Endothelial cell of umbilical vein (primary cell): ENCODE measurements around the gene CHCHD10. TPM values are rescaled to one million over a fixed set of nuclear protein-coding genes. Genes with fewer than 3 reads are reported as not detected.

Experiments used
- BruUV-seq: library from RNA; stranded (reverse); fragments of 400-500 nt; replicated peaks from 2 replicates; lab custom pipeline; 2021; lab: Mats Ljungman, UMichigan
- CTCF ChIA-PET: fragments of 300-600, 350-600 bp; sonication (Branson Sonifier 250); formaldehyde crosslinking; loops from one replicate; lab custom pipeline; 2021; ENCODE audit warnings: antibody characterized with exemption, inconsistent platforms; lab: Charles Lee
- POLR2A ChIA-PET: fragments of 300-600, 350-600 bp; sonication (Branson Sonifier 250); formaldehyde crosslinking; loops from one replicate; lab custom pipeline; 2021; ENCODE audit warnings: antibody characterized with exemption, inconsistent platforms; lab: Charles Lee
- DNase-seq: peaks from one replicate; pipeline ENCODE4 v3.0.0-alpha.2; 2011; ENCODE audit warnings: low read depth, low spot score
- FAIRE-seq: peaks from 2 replicates; lab custom pipeline; 2011; peaks lifted over from hg19 to GRCh38; lab: Jason Lieb, UNC
- H2AFZ ChIP-seq: 2 replicates; pipeline ENCODE4 v1.6.0; 2012; ENCODE audit warnings: low read depth, low read length, control low read depth, inconsistent platforms
- H3K27ac ChIP-seq: 2 replicates; pipeline ENCODE4 v1.5.1; 2011; ENCODE audit warnings: low read depth, mild to moderate bottlenecking, control low read depth, low read length, moderate library complexity; ENCODE audit not compliant: insufficient read depth
- H3K27me3 ChIP-seq, 2 experiments: 2 replicates each; pipeline versions ENCODE4 v1.6.0 to v1.6.1; 2011; ENCODE audit warnings: low read length in 2 of 2, mixed read lengths in 1 of 2; ENCODE audit not compliant: control insufficient read depth in 2 of 2, insufficient read depth in 2 of 2
- H3K36me3 ChIP-seq, 2 experiments: 2 replicates in 1 of 2; 3 replicates in 1 of 2; pipeline ENCODE4 v1.5.1; 2011; ENCODE audit warnings: low read length in 2 of 2, mild to moderate bottlenecking in 1 of 2, moderate library complexity in 1 of 2; ENCODE audit not compliant: control insufficient read depth in 2 of 2, insufficient read depth in 2 of 2; ENCODE audit errors: extremely low read depth in 1 of 2
- H3K4me1 ChIP-seq: 3 replicates; pipeline ENCODE4 v1.5.1; 2011; ENCODE audit warnings: mild to moderate bottlenecking, low read length; ENCODE audit not compliant: control insufficient read depth, insufficient read depth; ENCODE audit errors: extremely low read depth
- H3K4me2 ChIP-seq: 2 replicates; pipeline ENCODE4 v1.6.1; 2011; ENCODE audit warnings: low read length, control low read depth, mixed read lengths; ENCODE audit not compliant: insufficient read depth
- H3K4me3 ChIP-seq, 3 experiments: fragments of 200-600 bp in 1 of 3; sonication (generic), shearing (Covaris generic) in 1 of 3; replicated peaks in 1 of 3; 2 replicates each; pipeline ENCODE4 v1.5.1; 2011 to 2016; ENCODE audit warnings: control low read depth in 3 of 3, low read length in 3 of 3, mild to moderate bottlenecking in 2 of 3, inconsistent platforms in 1 of 3, low read depth in 1 of 3, moderate library complexity in 1 of 3; ENCODE audit not compliant: insufficient read depth in 1 of 3
- H3K79me2 ChIP-seq: 2 replicates; pipeline ENCODE4 v1.6.0; 2012; ENCODE audit warnings: low read length, inconsistent platforms; ENCODE audit not compliant: control insufficient read depth, insufficient read depth
- H3K9ac ChIP-seq: replicated peaks from 2 replicates; pipeline ENCODE3; 2011; ENCODE audit warnings: low read length, control low read depth; ENCODE audit not compliant: insufficient read depth; ENCODE audit errors: extremely low read depth
- H3K9me1 ChIP-seq: replicated peaks from 3 replicates; pipeline ENCODE4 v1.6.0; 2011; ENCODE audit warnings: mild to moderate bottlenecking, low read length; ENCODE audit not compliant: control insufficient read depth, insufficient read depth; ENCODE audit errors: extremely low read depth
- H3K9me3 ChIP-seq: replicated peaks from 2 replicates; pipeline ENCODE4 v1.5.1; 2012; ENCODE audit warnings: low read length, inconsistent platforms; ENCODE audit not compliant: control insufficient read depth, insufficient read depth
- H4K20me1 ChIP-seq: replicated peaks from 2 replicates; pipeline ENCODE3; 2011; ENCODE audit warnings: mild to moderate bottlenecking, low read length; ENCODE audit not compliant: control insufficient read depth, insufficient read depth; ENCODE audit errors: extremely low read depth
- CTCF ChIP-seq, 2 donors: IDR thresholded peaks; 1 replicate in 1 of 2; 2 replicates in 1 of 2; pipeline ENCODE4 v1.5.1; 2011; ENCODE audit warnings: low read length in 2 of 2, mild to moderate bottlenecking in 2 of 2, moderate library complexity in 2 of 2, control low read depth in 1 of 2, inconsistent platforms in 1 of 2, low read depth in 1 of 2; ENCODE audit not compliant: insufficient read depth in 1 of 2; ENCODE audit errors: extremely low read depth in 1 of 2
- EZH2 ChIP-seq: IDR thresholded peaks from 2 replicates; pipeline ENCODE4 v1.6.1; 2012; ENCODE audit warnings: borderline replicate concordance, low read depth, mild to moderate bottlenecking, moderate library complexity, low read length, inconsistent platforms; ENCODE audit not compliant: severe bottlenecking
- FOS ChIP-seq: IDR thresholded peaks from 2 replicates; pipeline ENCODE4 v1.6.1; 2011; ENCODE audit warnings: mild to moderate bottlenecking, low read length, moderate library complexity, borderline replicate concordance; ENCODE audit not compliant: insufficient read depth
- GATA2 ChIP-seq: IDR thresholded peaks from 2 replicates; pipeline ENCODE4 v1.7.0; 2011; ENCODE audit warnings: low read depth, mild to moderate bottlenecking, moderate library complexity, mixed read lengths, low read length; ENCODE audit not compliant: insufficient read length, insufficient read depth
- JUN ChIP-seq: IDR thresholded peaks from 2 replicates; pipeline ENCODE4 v1.6.1; 2011; ENCODE audit warnings: borderline replicate concordance, low read depth; ENCODE audit not compliant: insufficient read length, insufficient read depth
- MAX ChIP-seq: IDR thresholded peaks from 2 replicates; pipeline ENCODE4 v1.6.1; 2011; ENCODE audit not compliant: insufficient read depth, insufficient read length
- MYC ChIP-seq: IDR thresholded peaks from one replicate; pipeline ENCODE4 v1.6.1; 2011; ENCODE audit warnings: mild to moderate bottlenecking, low read depth, low read length
- POLR2A ChIP-seq: IDR thresholded peaks from 2 replicates; pipeline ENCODE4 v1.6.1; 2012; ENCODE audit warnings: low read depth, mild to moderate bottlenecking, control low read depth, low read length
- POLR2AphosphoS5 ChIP-seq: IDR thresholded peaks from 2 replicates; pipeline ENCODE4 v1.6.1; 2012; ENCODE audit warnings: low read depth, mild to moderate bottlenecking, control low read depth, low read length, moderate library complexity; ENCODE audit not compliant: insufficient read depth
- dilution Hi-C: fragments of 300-500 bp; cut with MboI; formaldehyde crosslinking; loops from one replicate; pipeline ENCODE4 v1.15.0; 2019; ENCODE audit warnings: low sequenced_read_pairs; ENCODE audit not compliant: extremely low pct_ligation_motif_present
- intact Hi-C: fragments of 100-400 bp; cut with micrococcal nuclease; formaldehyde crosslinking; loops from one replicate; pipeline ENCODE4 v1.10.0; 2022
- polyA plus RNA-seq, 4 experiments: library from polyadenylated mRNA; depleted of rRNA in 3 of 4; stranded (reverse) in 3 of 4; unstranded in 1 of 4; fragments of >200 nt; gene quantifications; 2 replicates each; pipeline versions ENCODE4 v1.2.1 to v1.2.3, GENCODE V29; 2011 to 2012; ENCODE audit warnings: missing spikeins in 1 of 4
- total RNA-seq: library from RNA; stranded (reverse); gene quantifications from 2 replicates; pipeline ENCODE4 v1.2.3, GENCODE V29; 2021

Gene CHCHD10
- total and polyA plus RNA-seq, 2 donors (not counting 3 experiments of a cell fraction or from before 2014, with no cell fraction given), result 28.1 to 75.6 TPM

GRCh38 chr22:23722160-23722559 is 45.6 kb downstream of the CHCHD10 start:
- BruUV-seq, result no TSS peak
- Histone ChIP-seq H3K79me2 (no peaks in the 10 kb centered on the region), H3K27me3 (no peaks in the 10 kb centered on the region), H3K9me3 (no peaks in the 10 kb centered on the region), H3K4me2 (no peak overlapping the region), H4K20me1 (no peaks in the 10 kb centered on the region), H3K27ac (no peak overlapping the region), H3K4me3 (no peak overlapping the region), H3K9me1 (no peaks in the 10 kb centered on the region), H3K4me1 (no peaks in the 10 kb centered on the region), H3K9ac (no peak overlapping the region), H2AFZ (no peak overlapping the region), H3K36me3 (no peaks in the 10 kb centered on the region)
- dilution Hi-C loops (no loop called here), intact Hi-C loops (no loop called here)
- DNase-seq, result no peak
- ChIA-PET POLR2A (no interaction called here), CTCF (interaction anchor here (0.6 kb wide), 1 partner anchor 49 kb away, joined by 3 read pairs; no protein-coding TSS in a partner anchor)
- FAIRE-seq, result no peak
- TF ChIP-seq MYC, result no peak
- no peak for TF ChIP-seq MAX

- TF ChIP-seq POLR2A (no peak), JUN (no peak), CTCF (IDR thresholded peaks at IDR 0.05; ENCODE audit: extremely low read depth in 1 of 2, insufficient read depth in 1 of 2, low read depth in 1 of 2, low read length in 2 of 2) (no peak), POLR2AphosphoS5 (no peak), FOS (no peak), MAX (no peak), EZH2 (no peak), GATA2 (no peak), MYC (no peak)
- Histone ChIP-seq H3K36me3 (no peaks in the 10 kb centered on the region), H3K79me2 (peaks cover 11% of the 10 kb centered on the region), H3K27ac (no peak overlapping the region), H3K4me1 (no peaks in the 10 kb centered on the region), H3K9me1 (no peaks in the 10 kb centered on the region), H3K9ac (no peak overlapping the region), H3K4me2 (no peak overlapping the region), H3K9me3 (no peaks in the 10 kb centered on the region), H3K27me3 (no peaks in the 10 kb centered on the region), H3K4me3 (no peak overlapping the region), H4K20me1 (no peaks in the 10 kb centered on the region), H2AFZ (no peak overlapping the region)
- no peak for DNase-seq
- dilution Hi-C loops (no loop called here), intact Hi-C loops (no loop called here)
- FAIRE-seq, result no peak
- no TSS peak for BruUV-seq
- ChIA-PET POLR2A (no interaction called here), CTCF (no interaction called here)
Measured at GRCh38 chr22:23720855-23721254, 46.9 kb downstream of the CHCHD10 start.
